Measurements from ENCODE around the gene RTTN.
"Not testable (repeated sequence)": the region's sequence is repeated elsewhere in the genome, so short reads cannot be mapped to it uniquely, and the experiment has no call there.

RTTN gene

DNA sequence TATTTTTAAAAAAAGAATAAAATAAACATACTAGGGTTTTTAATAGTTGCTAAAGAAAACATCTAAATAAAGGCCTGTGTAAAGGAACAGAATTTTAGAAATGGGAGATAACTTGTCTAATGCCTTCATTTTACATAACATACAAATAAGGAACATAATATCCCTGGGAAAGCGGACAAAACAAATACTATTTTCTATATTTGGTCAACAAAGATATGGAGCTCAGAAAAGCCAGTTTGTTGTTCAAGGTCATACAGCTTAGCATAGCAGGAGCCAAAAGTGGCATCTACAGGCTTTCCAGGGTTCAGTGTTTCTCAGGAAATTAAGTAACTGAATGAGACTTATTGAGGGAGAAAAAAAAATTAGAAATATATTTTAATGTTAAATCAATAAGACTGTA lies 184.4 kb downstream of the RTTN start:
- DNase-seq: no peak

DNA sequence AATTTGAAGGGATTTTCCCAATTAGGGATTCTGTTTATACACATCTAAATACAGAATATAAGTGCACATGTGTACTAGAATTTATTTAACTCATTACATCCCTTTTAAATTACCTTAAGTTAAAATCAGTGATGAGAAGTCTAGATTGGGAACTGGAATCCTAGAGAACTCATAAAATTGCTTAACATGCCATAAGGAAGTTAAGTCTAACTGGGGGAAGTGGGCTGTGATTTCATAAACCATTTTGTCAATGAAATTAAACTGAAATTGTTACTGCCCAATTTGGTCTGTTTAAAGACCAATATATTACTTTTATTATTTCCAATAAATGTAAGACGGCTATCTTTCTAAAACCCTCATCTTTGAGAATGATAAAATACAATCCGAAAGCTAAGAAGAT lies 185.5 kb downstream of the RTTN start:
- DNase-seq: no peak

DNA sequence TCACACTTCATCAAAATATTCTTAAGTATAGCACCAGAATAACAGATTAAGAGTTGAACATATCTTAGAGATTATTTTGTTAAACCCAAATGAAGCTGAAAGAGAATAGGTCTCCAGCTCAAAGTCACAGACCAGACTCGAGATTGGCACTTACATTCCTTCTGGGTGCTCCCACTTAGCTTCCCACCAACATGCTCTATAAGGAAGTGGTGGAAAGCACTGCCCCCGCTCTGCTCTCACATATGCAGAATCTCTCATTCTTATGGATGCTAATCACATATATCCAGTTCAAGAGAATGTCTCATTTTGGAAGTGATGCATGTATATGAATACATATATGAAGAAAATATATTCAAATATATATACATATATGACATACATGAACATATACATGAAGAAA lies 186.4 kb downstream of the RTTN start:
- no peak for DNase-seq

DNA sequence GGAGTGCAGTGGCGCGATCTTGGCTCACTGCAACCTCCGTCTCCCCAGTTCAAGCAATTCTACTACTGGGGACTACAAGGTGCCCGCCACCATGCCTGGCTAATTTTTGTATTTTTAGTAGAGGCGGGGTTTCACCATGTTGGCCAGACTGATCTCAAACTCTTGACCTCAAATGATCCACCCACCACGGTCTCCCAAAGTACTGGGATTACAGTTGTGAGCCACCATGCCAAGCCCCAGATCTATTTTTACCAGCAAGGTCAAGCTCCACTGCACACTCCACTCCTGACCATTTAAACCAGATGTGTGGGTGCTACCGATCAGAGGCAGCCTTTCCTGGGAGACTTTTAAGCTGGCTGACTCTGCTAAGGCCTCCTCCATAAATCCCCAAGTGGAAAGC lies 190.4 kb downstream of the RTTN start:
- DNase-seq: no peak

DNA sequence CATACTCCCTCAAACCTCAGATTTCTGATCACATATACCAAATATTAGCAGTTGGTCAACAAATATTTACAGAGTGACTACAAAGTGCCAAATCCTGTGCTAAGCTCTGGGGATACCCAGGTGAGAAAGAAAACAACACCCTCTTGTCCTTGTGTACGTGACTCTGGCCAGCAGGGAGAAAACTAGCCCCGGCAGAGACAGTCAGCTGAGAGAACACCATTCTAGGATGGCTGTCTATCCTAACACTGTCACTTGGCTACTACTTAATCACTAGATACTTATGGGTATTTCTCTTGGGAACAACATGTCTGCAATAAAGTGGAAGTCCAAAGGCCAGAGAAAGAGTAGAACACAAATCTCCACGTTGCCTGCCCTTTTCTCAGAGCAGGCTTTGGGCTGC lies 199.9 kb downstream of the RTTN start:
- no peak for DNase-seq

DNA sequence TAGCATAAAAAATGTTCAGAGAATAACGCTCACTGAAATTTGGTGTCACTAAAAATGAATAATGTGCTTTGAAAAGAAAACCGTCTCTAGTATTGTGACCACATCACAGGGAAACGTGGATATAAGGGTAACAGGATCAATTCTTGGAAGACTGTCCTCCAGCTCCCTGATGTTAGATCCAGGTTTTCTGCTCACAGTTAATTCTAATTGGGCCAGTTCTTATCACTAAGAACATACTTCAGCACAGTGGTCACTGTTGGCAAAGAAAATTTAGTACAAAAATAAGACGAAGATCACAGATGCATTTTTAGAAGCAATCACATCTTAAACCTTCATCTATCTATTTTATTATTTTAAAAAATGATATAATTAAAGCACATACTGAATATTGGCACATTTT lies 200.8 kb downstream of the RTTN start:
- no peak for DNase-seq

DNA sequence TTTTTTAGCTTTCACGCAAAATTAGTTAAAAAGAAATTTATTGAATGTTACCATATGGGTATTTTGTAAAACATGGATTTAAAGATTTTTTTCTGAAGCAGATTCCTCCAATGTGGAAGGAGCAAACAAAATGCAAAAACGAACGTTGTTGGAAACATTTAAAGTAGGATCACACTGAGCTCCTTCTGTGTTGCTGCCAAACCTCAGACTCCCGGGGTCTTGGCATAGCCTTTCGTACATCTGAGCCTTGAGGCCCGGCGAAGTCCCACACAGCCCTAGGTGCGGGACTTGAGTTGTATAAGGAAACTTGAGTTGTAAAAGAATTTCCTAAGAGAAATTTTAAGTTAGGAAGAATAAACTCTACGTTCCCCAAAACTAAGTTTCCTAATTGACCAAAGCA lies 205.8 kb downstream of the RTTN start:
- no peak for DNase-seq

DNA sequence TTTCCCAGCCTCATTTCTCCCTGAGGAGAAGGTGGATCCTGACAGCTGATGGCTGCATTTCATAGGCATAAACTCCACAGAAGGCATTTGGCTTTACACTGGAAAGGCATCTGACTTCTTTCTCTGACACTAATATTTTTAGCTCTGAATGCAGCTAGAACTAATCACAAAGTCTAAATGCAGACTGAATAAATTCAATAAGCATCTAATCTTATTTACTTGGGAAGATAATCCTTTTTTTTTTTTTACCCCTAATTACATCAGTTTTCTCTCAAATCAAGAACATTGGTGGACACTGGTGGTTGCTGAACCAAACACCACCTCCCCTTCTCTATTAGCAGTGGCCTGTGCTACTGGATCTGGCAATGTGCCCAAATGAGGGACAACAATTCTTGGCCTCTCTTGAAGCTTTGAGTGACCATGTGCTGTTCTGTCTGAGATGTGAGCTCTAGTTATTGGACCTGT lies 206.9 kb downstream of the RTTN start:
- no peak for DNase-seq

DNA sequence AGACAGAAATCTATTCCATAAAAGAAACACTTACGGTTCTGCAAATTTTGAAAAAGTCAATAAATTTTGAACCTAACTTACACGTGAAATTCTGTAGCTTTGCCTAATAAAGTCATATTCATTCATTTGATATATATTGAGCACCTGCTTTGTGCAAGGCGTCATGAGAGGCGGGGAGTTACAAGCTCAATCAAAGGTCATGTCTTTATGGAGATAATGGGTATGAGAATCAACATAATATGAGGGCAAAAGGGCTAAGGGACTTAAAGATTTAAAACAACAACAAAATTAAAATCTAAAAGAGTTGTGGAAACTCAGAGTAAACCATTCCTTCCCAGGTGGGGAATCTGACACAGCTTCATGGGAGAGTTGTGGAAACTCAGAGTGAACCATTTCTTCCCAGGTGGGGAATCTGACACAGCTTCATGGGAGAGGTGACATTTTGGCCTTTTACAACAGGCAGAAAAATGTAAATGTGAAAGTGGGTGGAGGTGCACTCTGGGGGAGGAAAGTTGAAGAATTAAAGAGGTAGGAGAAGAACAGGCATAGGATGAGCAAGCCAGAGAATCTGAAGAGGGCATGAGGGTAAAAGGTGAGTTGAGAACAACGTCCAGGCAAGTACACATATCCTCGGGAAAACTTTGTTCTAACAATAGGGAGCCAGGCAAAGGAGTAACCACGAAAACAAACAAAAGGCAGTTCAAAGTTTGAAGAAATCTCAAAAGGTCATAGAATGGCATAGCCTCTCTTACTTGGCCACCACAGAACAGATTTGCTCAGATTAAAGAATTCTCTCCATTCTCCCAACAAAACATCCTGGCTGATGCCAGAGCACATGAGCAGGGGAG lies 208.3 kb downstream of the RTTN start:
- DNase-seq: no peak

DNA sequence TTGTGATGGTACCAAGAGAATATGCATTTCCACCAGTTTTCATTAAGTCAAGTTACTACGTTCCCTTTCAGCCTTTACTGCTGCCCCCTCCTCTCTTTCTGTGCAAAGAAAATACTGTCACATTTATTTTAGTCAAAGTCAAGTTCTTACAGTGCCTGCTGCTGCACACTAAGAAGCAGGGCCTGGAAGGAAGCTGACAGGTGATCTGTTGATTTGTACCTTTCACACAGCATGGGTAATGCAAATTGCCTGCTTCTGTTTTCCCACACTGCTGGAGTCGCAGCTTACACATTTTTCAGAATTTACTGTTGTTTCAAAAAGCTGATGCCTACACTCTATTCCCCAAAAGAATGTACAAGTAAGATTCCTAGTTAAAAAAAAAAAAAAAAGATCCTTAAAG lies 209.1 kb downstream of the RTTN start:
- no peak for DNase-seq

DNA sequence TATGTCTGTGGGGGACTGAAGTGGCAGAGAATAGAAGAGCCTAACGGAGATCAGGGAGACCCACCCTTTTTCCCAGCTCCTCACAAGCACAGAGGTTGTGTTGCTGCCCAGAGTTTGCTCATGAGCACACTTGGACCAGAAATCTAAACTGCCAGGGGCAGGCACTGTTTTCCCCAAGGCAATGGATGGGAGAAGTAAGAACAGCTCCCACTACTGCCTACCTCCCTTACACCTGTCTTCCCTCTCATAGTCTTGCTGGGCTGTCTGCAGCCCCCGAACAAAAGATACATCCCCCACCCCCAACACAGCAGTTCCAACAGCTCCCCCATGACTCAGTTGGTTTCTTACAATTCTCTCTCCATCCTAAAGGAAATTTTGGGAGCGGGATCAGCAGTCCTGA lies 209.7 kb downstream of the RTTN start:
- DNase-seq: no peak

DNA sequence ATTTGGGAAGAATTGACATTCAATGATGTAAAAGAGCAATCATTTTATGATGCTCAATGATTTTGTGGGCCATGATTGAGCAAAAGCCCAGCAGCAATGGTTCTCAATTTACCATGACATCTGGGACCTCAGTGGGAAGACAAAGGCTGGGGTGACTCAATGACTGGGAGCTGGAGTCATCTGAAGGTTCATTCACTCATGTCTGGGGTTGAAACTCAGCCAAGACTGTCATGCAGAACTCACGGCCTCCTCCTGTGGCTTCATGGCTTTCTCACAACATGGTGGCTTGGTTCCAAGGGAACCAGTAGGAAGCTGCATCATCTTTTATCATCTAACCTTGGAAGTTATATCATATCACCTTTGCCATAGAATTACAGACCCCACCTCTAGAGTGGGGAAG lies 212.7 kb downstream of the RTTN start:
- peak; percentile 3 for DNase-seq

DNA sequence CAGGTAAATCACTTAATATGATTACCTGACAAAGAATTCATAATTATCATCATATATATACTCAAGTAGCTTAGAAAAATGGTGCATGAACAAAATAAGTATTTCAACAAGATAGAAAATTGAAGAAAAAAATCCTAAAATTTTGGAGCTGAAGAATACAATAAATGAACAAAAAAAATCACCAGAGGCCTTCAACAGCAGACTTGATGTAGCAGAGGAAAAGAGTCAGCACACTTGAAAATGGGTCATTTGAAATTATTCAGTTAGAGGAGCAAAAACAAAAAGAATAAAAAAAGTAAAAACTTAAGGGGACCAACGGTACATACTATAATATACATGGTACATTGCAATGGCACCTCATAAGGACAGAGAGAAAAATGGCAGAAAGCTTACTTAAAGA lies 217.6 kb downstream of the RTTN start:
- no peak for DNase-seq

DNA sequence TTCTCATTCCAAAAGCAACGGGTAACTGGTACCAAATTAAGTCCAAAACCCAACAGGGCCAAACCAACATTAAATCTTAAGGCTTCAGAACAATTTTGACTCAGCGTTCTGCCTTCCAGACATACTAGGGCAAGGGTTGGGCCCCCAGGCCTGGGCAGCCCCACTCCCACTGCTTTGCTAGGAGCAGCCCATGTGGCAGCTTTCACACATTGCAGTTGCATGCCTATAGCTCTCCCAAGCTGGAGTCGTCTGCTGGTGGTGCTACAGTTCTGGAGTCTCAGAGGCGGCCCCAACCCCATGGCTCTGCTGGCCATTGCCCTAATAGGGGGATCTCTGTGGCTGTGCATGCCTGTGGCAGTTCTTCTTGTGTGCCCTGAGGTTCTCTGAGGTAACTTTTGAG lies 220.2 kb downstream of the RTTN start:
- DNase-seq: no peak

DNA sequence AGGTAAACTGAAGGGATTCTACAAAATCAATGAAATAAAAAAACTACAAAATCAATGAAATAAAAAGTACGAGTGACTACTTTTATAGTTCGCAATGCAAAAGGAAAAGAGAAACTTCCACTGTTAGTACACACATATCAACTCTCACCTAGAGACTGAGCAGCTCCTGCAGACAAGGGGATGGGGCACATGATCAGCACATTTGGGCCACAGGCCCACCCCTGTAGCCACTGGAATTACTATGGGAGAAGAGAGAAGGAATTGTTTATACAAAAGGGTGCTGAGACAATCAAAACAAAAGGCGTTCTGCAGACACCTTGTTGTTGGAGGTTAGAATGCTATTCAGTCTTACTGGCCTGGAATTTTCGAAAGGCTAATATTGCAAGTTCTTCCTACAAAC lies 223.1 kb downstream of the RTTN start:
- DNase-seq: no peak

DNA sequence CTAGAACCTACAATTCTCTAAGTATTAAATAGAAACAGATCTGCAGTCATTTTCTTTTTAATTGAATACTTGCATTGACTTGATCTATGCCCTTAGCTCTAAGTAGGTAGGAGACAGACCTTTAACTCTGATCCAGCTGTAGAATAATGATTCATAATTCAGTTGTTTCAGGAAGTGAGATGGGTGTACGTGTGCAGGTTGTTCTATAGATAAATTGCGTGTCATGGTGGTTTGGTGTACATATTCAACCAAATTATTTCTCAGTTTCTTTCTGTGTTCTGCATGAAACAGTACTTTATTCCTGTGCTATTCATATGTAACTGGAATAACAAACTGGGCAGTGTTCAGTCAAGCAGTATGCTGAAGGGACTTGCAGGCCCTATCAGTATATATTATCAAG lies 223.5 kb downstream of the RTTN start:
- no peak for DNase-seq

DNA sequence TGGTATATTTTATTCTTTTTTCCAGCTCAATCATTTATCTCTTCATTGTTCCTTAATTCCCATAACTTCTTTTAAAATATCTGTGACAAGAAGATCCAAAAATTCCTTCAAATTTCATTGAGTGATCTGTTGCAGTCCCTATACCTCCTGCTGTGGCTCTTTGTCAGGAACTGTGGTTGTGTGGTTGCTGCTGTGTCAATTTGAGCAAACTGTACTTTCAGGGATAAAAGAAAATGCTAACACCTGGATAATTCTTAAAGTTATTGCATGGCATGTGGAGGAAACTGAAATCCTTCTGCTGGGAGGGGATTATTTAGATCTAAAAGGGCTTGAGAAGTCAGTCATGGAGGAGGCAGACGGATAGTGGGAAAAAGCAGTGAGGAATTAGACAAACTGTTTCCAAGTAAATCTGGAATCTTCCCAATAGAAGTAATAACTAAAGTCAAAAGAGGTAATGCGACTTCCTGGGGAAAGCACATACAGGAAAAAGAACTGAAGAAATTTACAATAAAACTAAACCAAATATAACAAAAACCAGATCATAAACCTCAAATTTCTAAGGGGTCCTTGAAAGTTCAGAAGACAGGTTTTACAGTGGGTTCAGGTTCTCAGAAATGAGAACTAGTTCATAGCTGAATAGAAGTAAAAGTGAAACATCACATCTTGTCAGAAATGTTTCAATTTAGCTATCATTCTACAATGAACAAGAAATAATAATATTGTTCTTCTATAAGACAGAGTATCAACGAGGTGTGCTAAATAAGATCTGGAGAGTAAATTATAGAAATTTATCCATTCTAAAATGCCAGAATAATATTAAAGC lies 224.3 kb downstream of the RTTN start:
- no peak for DNase-seq

DNA sequence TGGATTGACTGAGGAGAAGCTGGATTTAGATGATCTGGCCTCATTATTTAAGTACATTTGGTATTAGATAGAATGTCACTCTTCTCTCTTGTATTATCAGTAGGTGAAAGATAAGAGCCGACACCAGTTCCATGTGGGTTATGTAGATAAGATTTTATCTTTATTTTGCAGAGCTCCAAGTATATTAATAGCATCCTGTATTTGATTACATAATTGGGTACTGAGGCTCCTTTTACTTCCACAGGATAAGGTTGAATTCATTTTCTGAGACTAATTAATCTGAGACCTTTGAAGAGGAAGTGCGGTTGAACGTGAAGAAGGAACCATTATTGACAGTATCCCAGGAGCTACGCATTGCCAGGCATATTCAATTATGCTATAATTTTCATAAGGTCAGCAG lies 225.0 kb downstream of the RTTN start:
- no peak for DNase-seq

DNA sequence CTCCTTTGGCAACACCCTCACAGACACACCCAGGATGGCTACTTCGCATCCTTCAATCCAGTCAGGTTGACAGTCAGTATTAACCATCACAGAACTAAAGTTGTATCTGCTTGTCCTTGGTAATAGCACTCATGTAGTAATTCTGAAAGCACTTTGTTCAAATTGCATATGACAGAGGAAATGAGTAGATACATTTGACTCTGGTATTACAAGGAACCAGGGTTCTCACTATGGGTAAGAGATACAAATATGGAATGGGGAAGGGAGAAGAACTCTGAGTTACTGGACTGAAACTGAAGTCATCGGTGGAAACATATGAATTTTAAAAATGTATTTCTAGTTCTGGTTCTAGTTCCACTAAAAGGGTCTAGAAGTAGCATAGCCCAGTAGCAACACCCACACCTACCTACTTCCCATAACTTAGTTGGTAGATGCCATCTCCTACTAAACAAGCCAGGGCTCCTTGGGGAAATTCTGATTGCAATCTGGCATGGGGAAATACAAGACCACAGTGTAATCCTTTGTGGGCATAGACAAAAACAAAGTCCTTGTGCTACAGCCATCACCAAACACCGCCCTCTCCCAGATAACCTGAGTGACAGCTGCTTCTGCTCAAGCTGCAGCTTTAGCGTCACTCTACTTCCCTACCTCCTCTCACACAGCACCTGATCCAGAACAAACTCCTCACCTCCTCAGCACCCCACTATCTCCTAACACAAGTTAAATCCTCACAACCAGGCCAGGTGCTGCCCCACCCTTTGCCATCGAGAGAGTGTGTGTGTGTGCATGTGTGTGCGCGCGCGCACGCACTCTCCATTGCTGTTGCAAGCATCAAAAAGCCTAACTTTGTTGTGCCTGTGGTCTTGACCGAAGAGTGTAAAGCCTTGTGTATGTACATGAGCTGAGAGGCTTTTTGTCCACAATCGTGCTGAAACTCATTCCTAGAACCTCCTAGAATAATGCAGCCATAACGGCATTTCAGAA lies 226.5 kb downstream of the RTTN start:
- DNase-seq: no peak

DNA sequence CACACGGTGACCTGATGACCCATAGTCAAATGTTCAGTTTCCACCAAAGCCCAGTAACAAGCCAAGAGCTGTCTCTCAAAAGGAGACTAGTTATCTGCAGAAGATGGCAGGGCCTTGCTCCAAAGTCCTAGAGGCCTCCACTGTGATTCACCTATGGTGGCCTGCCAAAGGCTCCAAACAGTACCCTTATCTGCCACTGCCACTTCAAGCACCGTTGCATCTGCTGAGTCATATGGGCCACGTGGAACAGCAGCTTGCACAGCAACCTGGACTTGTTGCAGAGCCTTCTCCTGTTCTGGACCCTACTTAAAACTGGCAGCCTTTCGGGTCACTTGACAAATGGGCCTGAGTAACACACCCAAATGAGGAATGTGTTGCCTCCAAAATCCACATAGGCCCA lies 230.2 kb downstream of the RTTN start:
- not testable (repeated sequence) for DNase-seq

DNA sequence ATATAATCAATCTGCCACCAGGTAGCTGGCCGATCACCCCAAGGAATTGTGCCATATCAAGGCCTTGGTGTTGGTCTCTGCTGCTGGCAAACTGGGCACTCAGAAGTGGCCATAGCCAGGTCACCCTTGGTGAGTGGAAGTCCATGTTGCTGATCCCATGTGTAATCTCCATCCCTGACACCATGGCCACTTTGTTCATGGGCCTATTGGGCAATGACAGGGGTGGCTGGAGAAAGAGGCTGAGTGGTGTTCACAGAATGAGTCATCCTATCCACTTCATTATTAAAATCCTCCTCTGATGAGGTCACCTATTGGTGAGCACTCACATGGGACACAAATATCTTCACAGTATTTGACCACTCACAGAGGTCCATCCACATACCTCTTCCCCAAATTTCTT lies 231.1 kb downstream of the RTTN start:
- DNase-seq: no peak

DNA sequence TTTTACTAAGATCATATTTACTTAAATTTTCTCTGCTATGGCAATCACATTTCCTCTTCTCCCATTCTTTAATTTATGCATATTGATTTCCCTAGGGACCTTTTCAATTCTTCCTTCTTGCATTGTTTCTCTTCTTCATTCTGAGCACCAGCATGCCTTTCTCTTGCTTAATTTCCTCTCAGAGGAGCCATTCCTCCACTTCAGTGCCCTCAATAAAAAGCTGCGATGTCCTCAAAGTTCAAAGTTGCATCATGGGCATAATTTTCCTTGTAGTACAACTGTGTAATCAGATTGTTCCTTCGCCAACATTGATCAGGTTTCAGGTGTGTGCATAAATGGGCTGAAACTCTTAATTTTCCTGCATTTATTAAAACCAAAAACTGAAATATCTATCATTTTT lies 236.0 kb downstream of the RTTN start:
- no peak for DNase-seq

DNA sequence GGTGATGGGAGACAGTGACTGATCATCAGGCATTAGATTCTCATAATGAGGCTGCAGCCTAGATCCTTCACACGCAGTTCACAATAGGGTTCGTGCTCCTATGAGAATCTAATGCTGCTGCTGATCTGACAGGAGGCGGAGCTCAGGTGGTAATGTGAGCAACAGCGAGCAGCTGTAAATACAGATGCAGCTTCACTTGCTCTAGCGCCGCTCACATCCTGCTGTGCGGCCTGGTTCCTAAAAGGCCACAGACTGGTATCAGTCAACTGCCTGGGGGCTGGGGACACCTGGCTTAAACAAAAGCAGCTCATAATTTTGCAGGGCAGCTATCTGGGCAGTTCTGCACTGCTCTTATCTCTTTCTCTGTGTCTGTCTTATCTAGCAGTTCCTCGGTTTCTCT lies 237.4 kb downstream of the RTTN start:
- no peak for DNase-seq
